ENCODE results near the gene NKX1-2.
A peak's percentile ranks its signal among the peaks of the same experiment; 100 is the strongest.
"Not testable (repeated sequence)": the region's sequence is repeated elsewhere in the genome, so short reads cannot be mapped to it uniquely, and the experiment has no call there.

The NKX1-2 gene

GRCh38 chr10:124449170-124450011 is 444 bp downstream of the NKX1-2 start:
- no peak for DNase-seq

- DNase-seq = no peak
Measured at GRCh38 chr10:124448696-124449169, 1.1 kb downstream of the NKX1-2 start.

GRCh38 chr10:124447751-124448466 is 1.9 kb downstream of the NKX1-2 start:
- DNase-seq = no peak

- no peak for DNase-seq
Measured at GRCh38 chr10:124446830-124447750, 2.7 kb downstream of the NKX1-2 start.

- not testable (repeated sequence) for DNase-seq
Measured at GRCh38 chr10:124441694-124442093, 8.1 kb downstream of the NKX1-2 start.

- no peak for DNase-seq
Measured at GRCh38 chr10:124436191-124436638, 13.6 kb downstream of the NKX1-2 start.

GRCh38 chr10:124435683-124436082 is 14.2 kb downstream of the NKX1-2 start:
- DNase-seq = not testable (repeated sequence)

GRCh38 chr10:124433461-124433860 is 16.4 kb downstream of the NKX1-2 start:
- no peak for DNase-seq

- DNase-seq = no peak
Measured at GRCh38 chr10:124430077-124430476, 19.8 kb downstream of the NKX1-2 start.

GRCh38 chr10:124429576-124429975 is 20.3 kb downstream of the NKX1-2 start:
- no peak for DNase-seq

- DNase-seq = no peak
Measured at GRCh38 chr10:124428207-124428777, 21.5 kb downstream of the NKX1-2 start.

GRCh38 chr10:124425227-124425962 is 24.4 kb downstream of the NKX1-2 start:
- DNase-seq = no peak

GRCh38 chr10:124423813-124424212 is 26.0 kb downstream of the NKX1-2 start:
- DNase-seq = no peak

GRCh38 chr10:124422742-124423141 is 27.1 kb downstream of the NKX1-2 start:
- DNase-seq = no peak

- DNase-seq = no peak
Measured at GRCh38 chr10:124420254-124420653, 29.6 kb downstream of the NKX1-2 start.

- no peak for DNase-seq
Measured at GRCh38 chr10:124419635-124420034, 30.2 kb downstream of the NKX1-2 start.

GRCh38 chr10:124418726-124419501 is 30.9 kb downstream of the NKX1-2 start, which contains the start of gene OAT:
TSS of gene OAT (minus strand) at chr10:124418923. CDS start at chr10:124412171, 6,752 bp downstream.
- peak; percentile 99 for DNase-seq

GRCh38 chr10:124417895-124418725 is 31.7 kb downstream of the NKX1-2 start:
- DNase-seq = peak; percentile 36

GRCh38 chr10:124416733-124417132 is 33.1 kb downstream of the NKX1-2 start:
- no peak for DNase-seq

GRCh38 chr10:124415210-124415609 is 34.6 kb downstream of the NKX1-2 start:
- no peak for DNase-seq

All from NCI-H1436 (cell line).